KMS-11 (cell line): Measurements from ENCODE around the gene TBATA.

Source experiments
- H2AFZ ChIP-seq: fragments of 200-600 bp; sonication (generic); 2 replicates; pipeline ENCODE4 v1.6.1; 2016; ENCODE audit warnings: antibody characterized with exemption, mixed run types, low read depth
- H3K27ac ChIP-seq: fragments of 200-600 bp; sonication (generic); 2 replicates; pipeline ENCODE4 v1.6.1; 2016; ENCODE audit warnings: mild to moderate bottlenecking, mixed run types
- H3K27me3 ChIP-seq: fragments of 200-600 bp; sonication (generic); 2 replicates; pipeline ENCODE4 v1.6.1; 2017; ENCODE audit warnings: mild to moderate bottlenecking, low read depth, mixed run types, moderate library complexity; ENCODE audit not compliant: insufficient read depth
- H3K36me3 ChIP-seq: fragments of 200-600 bp; sonication (generic); 2 replicates; pipeline ENCODE4 v1.6.1; 2017; ENCODE audit warnings: mild to moderate bottlenecking, mixed run types; ENCODE audit not compliant: insufficient read depth
- H3K4me1 ChIP-seq: fragments of 200-600 bp; sonication (generic); 2 replicates; pipeline ENCODE4 v1.6.1; 2016; ENCODE audit warnings: mild to moderate bottlenecking, low read depth, mixed run types; ENCODE audit not compliant: poor library complexity, severe bottlenecking
- H3K4me2 ChIP-seq: fragments of 200-600 bp; sonication (generic); 2 replicates; pipeline ENCODE4 v1.7.0; 2016; ENCODE audit warnings: mild to moderate bottlenecking, mixed run types
- H3K4me3 ChIP-seq: fragments of 200-600 bp; sonication (generic); IDR thresholded peaks from 2 replicates; pipeline ENCODE4 v1.6.1; 2017; ENCODE audit warnings: low read depth, low read length, mixed read lengths; ENCODE audit not compliant: insufficient read depth
- H3K79me2 ChIP-seq: fragments of 200-600 bp; sonication (generic); 2 replicates; pipeline ENCODE4 v1.6.1; 2016; ENCODE audit warnings: low read depth, mixed run types; ENCODE audit not compliant: insufficient read depth
- H3K9ac ChIP-seq: fragments of 200-600 bp; sonication (generic); 2 replicates; pipeline ENCODE4 v1.6.1; 2016; ENCODE audit warnings: mild to moderate bottlenecking, mixed run types
- H4K20me1 ChIP-seq: fragments of 200-600 bp; sonication (generic); 2 replicates; pipeline ENCODE4 v1.6.1; 2016; ENCODE audit warnings: mild to moderate bottlenecking, mixed run types; ENCODE audit not compliant: insufficient read depth
- CTCF ChIP-seq: fragments of 200-600 bp; sonication (generic); conservative IDR thresholded peaks from 2 replicates; pipeline ENCODE4 v1.6.1; 2017; ENCODE audit warnings: low read depth, mild to moderate bottlenecking, antibody characterized with exemption, low read length, moderate library complexity, mixed read lengths

The TBATA gene

GRCh38 chr10:70749756-70750155 is 35.4 kb downstream of the TBATA start:
- no peak overlapping the region for H3K9ac ChIP-seq
- no peak overlapping the region for H3K4me2 ChIP-seq
- H2AFZ ChIP-seq: no peak overlapping the region
- H3K27me3 ChIP-seq: no peaks in the 10 kb centered on the region; the same call in 1 of the 2 replicates
- no peak overlapping the region for H3K27ac ChIP-seq
- no peaks in the 10 kb centered on the region for H3K4me1 ChIP-seq
- H3K79me2 ChIP-seq: no peaks in the 10 kb centered on the region
- H3K4me3 ChIP-seq: no peak overlapping the region
- no peak for TF ChIP-seq CTCF
- H3K36me3 ChIP-seq: no peaks in the 10 kb centered on the region
- no peaks in the 10 kb centered on the region for H4K20me1 ChIP-seq

DNA sequence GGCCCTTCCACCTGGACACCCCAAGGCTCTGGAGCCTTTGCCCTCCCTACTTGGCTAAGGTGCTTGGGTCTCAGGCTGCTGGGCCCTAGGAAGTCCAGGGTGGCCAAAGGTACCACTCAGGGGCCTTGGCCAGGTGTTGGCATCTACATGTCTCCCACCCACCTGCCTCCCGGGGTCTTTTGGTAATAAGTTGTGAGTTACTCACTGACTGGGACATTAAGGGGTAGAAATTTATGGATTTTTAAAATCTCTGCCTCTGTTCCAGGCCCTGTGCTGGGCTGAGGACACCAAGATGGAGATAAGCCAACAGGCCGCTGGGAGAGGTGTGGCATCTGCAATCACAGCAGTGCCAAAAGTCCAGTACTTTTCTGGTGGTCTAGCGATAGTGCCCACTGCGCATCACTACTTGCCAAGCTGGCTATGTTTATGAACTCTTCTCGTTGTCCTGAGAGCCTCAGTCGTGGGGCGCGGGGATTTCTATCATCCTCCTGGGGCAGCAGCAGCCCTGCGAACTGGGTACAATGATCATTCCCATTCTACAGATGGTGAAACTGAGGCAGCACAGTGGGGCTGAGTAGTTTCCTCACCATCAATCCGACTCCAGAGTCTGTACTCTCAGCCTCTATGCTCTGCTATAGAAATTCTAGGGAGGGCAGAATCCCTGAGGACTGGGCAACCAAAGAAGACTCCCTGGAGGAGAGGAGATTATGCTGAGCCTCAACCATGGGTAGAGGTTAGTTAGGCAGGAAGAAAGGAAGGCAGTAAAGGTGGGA is 36.2 kb downstream of the TBATA start:
- no peak for TF ChIP-seq CTCF
- Histone ChIP-seq H3K4me3 (no peak overlapping the region), H3K79me2 (no peaks in the 10 kb centered on the region), H2AFZ (no peak overlapping the region), H3K27ac (no peak overlapping the region), H3K4me2 (no peak overlapping the region), H4K20me1 (no peaks in the 10 kb centered on the region), H3K4me1 (no peaks in the 10 kb centered on the region), H3K27me3 (no peaks in the 10 kb centered on the region; the same call in 1 of the 2 replicates), H3K9ac (no peak overlapping the region), H3K36me3 (no peaks in the 10 kb centered on the region)

- Histone ChIP-seq H3K27me3 (no peaks in the 10 kb centered on the region; the same call in 1 of the 2 replicates), H3K36me3 (no peaks in the 10 kb centered on the region), H3K4me3 (no peak overlapping the region), H3K9ac (no peak overlapping the region), H4K20me1 (no peaks in the 10 kb centered on the region), H3K79me2 (no peaks in the 10 kb centered on the region), H3K4me1 (no peaks in the 10 kb centered on the region), H3K27ac (no peak overlapping the region), H2AFZ (no peak overlapping the region), H3K4me2 (no peak overlapping the region)
- no peak for TF ChIP-seq CTCF
Measured at GRCh38 chr10:70748305-70748704, 36.9 kb downstream of the TBATA start.

- no peak for TF ChIP-seq CTCF
- H3K9ac ChIP-seq: no peak overlapping the region
Measured at GRCh38 chr10:70747192-70747965, 37.8 kb downstream of the TBATA start.

More at GRCh38 chr10:70747192-70747965, 37.8 kb downstream of the TBATA start:
- Histone ChIP-seq H3K27me3 (no peaks in the 10 kb centered on the region; the same call in 1 of the 2 replicates), H2AFZ (no peak overlapping the region), H3K4me3 (no peak overlapping the region), H4K20me1 (no peaks in the 10 kb centered on the region), H3K4me2 (no peak overlapping the region), H3K79me2 (no peaks in the 10 kb centered on the region), H3K27ac (no peak overlapping the region), H3K4me1 (no peaks in the 10 kb centered on the region), H3K36me3 (no peaks in the 10 kb centered on the region)
